ENCODE data around the gene CADPS.

- TF ChIP-seq EZH2 (IDR thresholded peaks at IDR 0.05; ENCODE audit: borderline replicate concordance, low read length) (no peak), CTCF (conservative IDR thresholded peaks at IDR 0.05 in 1 of 2, IDR thresholded peaks at IDR 0.05 in 1 of 2; ENCODE audit: extremely low read depth in 1 of 2, insufficient read depth in 1 of 2, low read depth in 1 of 2, low read length in 2 of 2) (peak in 1 of 2 donors; percentile 30)
Observed at GRCh38 chr3:62589078-62589477, 286.1 kb downstream of the CADPS start.

Measured in mammary epithelial cell (primary cell).